HG03432 (cell line): ENCODE measurements around the gene DNAH11.
"Not testable (repeated sequence)": the region's sequence is repeated elsewhere in the genome, so short reads cannot be mapped to it uniquely, and the experiment has no call there.

Experiments
- ATAC-seq: cut with Tn5 transposase; IDR thresholded peaks from one replicate; pipeline ENCODE4 v1.9.1; 2021; ENCODE audit warnings: mild to moderate bottlenecking, moderate library complexity; ENCODE audit not compliant: unreplicated experiment

DNAH11 gene

GRCh38 chr7:21542891-21543527, at the start of gene DNAH11:
Gene DNAH11 (plus strand): TSS chr7:21543039. CDS start chr7:21543246, 207 bp downstream.
- ATAC-seq: peak; percentile 87

- no peak for ATAC-seq
Observed at GRCh38 chr7:21495731-21496130, 47.1 kb upstream of the DNAH11 start.

GRCh38 chr7:21497072-21497471, 45.8 kb upstream of the DNAH11 start:
- no peak for ATAC-seq

GRCh38 chr7:21500117-21500832, 42.6 kb upstream of the DNAH11 start:
- no peak for ATAC-seq

- ATAC-seq: no peak
Observed at GRCh38 chr7:21504021-21504420, 38.8 kb upstream of the DNAH11 start.

GRCh38 chr7:21507627-21508343, 35.1 kb upstream of the DNAH11 start:
- no peak for ATAC-seq

GRCh38 chr7:21508538-21508937, 34.3 kb upstream of the DNAH11 start:
- no peak for ATAC-seq

- ATAC-seq: no peak
Observed at GRCh38 chr7:21514062-21514461, 28.8 kb upstream of the DNAH11 start.

- ATAC-seq: no peak
Observed at GRCh38 chr7:21524680-21525079, 18.2 kb upstream of the DNAH11 start.

- no peak for ATAC-seq
Observed at GRCh38 chr7:21526007-21526406, 16.8 kb upstream of the DNAH11 start.

GRCh38 chr7:21526448-21526847, 16.4 kb upstream of the DNAH11 start:
- no peak for ATAC-seq

- ATAC-seq: not testable (repeated sequence)
Observed at GRCh38 chr7:21532485-21532884, 10.4 kb upstream of the DNAH11 start.

- ATAC-seq: not testable (repeated sequence)
Observed at GRCh38 chr7:21533646-21534045, 9.2 kb upstream of the DNAH11 start.

GRCh38 chr7:21536445-21537118, 6.3 kb upstream of the DNAH11 start:
- ATAC-seq: not testable (repeated sequence)

- no peak for ATAC-seq
Observed at GRCh38 chr7:21538936-21539495, 3.8 kb upstream of the DNAH11 start.

GRCh38 chr7:21543528-21544302, 876 bp downstream of the DNAH11 start:
- ATAC-seq: peak; percentile 31

- no peak for ATAC-seq
Observed at GRCh38 chr7:21544303-21544656, 1.4 kb downstream of the DNAH11 start.

GRCh38 chr7:21544715-21545114, 1.9 kb downstream of the DNAH11 start:
- ATAC-seq: no peak

- no peak for ATAC-seq
Observed at GRCh38 chr7:21547501-21547900, 4.7 kb downstream of the DNAH11 start.

- no peak for ATAC-seq
Observed at GRCh38 chr7:21548491-21548890, 5.7 kb downstream of the DNAH11 start.
